DOHH2 (cell line): ENCODE measurements around the gene CXXC5.

Experiments
- CTCF ChIP-seq: fragments of 200-600 bp; sonication (generic); IDR thresholded peaks from one replicate; pipeline ENCODE4 v1.5.1; 2014; ENCODE audit warnings: antibody characterized with exemption, mild to moderate bottlenecking, low read depth, low read length; ENCODE audit not compliant: poor library complexity, severe bottlenecking
- EZH2phosphoT487 ChIP-seq: fragments of 200-600 bp; sonication (generic); IDR thresholded peaks from 2 replicates; pipeline ENCODE4 v1.6.1; 2017; ENCODE audit warnings: borderline replicate concordance, mild to moderate bottlenecking, antibody characterized with exemption, low read length, moderate library complexity, mixed read lengths

GRCh38 chr5:139687656-139688055 lies 39.5 kb downstream of the CXXC5 start:
- TF ChIP-seq CTCF (no peak), EZH2phosphoT487 (no peak)
